ENCODE results near the gene RAB7A.

Gene RAB7A

GRCh38 chr3:128861491-128861890 is 135.5 kb downstream of the RAB7A start:
- Histone ChIP-seq H3K27ac (no peak overlapping the region), H3K4me3 (no peak overlapping the region)
- no peak for DNase-seq (ENCODE audit: low spot score)
- no peak for TF ChIP-seq CTCF (IDR thresholded peaks at IDR 0.05)

DNA sequence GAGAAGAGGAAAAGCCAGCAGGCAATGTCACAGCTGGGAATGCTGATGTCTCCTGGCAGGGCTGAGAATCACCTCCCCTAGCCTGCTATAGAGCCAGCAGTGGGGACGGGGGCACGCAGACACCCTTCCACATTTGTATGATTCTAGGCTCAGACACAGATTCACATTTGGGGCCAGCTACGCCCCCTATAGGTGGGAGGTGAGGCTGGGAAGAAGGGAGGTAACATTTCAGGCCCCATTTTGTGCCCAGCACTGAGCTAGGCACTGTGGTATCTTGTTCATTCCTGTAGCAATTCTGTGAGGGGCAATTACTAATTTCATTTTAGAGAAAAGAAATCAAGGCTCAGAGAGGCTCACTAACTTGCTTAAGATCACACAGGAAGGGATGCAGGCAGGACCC is 137.6 kb downstream of the RAB7A start:
- Histone ChIP-seq H3K27ac (no peak overlapping the region), H3K4me3 (no peak overlapping the region)
- no peak for DNase-seq (ENCODE audit: low spot score)
- no peak for TF ChIP-seq CTCF (IDR thresholded peaks at IDR 0.05)

All from coronary artery (tissue), 2 donors.